ENCODE results near the gene MAML1. TPM values are rescaled to one million over a fixed set of nuclear protein-coding genes. Genes with fewer than 3 reads are reported as not detected.
"Not testable (repeated sequence)": the region's sequence is repeated elsewhere in the genome, so short reads cannot be mapped to it uniquely, and the experiment has no call there.

Gene MAML1, protein sequence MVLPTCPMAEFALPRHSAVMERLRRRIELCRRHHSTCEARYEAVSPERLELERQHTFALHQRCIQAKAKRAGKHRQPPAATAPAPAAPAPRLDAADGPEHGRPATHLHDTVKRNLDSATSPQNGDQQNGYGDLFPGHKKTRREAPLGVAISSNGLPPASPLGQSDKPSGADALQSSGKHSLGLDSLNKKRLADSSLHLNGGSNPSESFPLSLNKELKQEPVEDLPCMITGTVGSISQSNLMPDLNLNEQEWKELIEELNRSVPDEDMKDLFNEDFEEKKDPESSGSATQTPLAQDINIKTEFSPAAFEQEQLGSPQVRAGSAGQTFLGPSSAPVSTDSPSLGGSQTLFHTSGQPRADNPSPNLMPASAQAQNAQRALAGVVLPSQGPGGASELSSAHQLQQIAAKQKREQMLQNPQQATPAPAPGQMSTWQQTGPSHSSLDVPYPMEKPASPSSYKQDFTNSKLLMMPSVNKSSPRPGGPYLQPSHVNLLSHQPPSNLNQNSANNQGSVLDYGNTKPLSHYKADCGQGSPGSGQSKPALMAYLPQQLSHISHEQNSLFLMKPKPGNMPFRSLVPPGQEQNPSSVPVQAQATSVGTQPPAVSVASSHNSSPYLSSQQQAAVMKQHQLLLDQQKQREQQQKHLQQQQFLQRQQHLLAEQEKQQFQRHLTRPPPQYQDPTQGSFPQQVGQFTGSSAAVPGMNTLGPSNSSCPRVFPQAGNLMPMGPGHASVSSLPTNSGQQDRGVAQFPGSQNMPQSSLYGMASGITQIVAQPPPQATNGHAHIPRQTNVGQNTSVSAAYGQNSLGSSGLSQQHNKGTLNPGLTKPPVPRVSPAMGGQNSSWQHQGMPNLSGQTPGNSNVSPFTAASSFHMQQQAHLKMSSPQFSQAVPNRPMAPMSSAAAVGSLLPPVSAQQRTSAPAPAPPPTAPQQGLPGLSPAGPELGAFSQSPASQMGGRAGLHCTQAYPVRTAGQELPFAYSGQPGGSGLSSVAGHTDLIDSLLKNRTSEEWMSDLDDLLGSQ
- 10 to 100 TPM; 28.6 to 29.5 TPM for total RNA-seq

DNA sequence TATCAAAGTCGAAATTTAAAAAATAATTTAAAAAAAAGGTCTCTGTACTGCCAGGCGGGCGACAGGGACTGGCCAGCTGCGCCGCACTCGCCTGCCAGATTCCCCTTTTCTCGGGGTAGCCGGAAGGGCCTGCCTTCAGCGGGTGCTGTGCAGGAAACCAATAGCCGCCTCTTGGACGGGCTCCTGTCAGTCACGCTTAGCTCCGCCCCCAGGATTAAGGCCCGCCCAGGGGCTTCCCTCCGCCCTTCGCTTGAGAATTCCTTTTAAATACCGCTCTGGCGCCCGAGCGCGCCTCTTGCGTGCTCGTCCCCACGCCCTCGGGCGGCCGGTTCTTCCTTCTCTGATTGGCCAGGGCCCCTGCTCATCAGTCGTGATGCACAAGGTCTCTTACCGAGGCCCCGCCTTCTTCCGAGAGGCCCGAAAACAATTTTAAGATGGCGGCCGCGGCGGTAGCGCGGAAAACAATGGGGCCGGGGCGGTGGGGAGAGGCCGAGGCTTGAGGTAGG is at the start of gene MAML1:
TSS of gene MAML1 (plus strand) at position 411 of the 506 bp plus-strand sequence. CDS start 291 bp downstream, outside the sequence.
- CTCF ChIA-PET = interaction anchor here (0.6 to 2.1 kb wide), 4 partner anchors 54 to 458 kb away, joined by 3 to 10 read pairs (median 4); no protein-coding TSS in a partner anchor
- POLR2A ChIA-PET = interaction anchor here (0.5 to 1.9 kb wide), 7 partner anchors 23 to 118 kb away, joined by 3 to 12 read pairs (median 5); partner anchors contain the start of gene HNRNPH1

DNA sequence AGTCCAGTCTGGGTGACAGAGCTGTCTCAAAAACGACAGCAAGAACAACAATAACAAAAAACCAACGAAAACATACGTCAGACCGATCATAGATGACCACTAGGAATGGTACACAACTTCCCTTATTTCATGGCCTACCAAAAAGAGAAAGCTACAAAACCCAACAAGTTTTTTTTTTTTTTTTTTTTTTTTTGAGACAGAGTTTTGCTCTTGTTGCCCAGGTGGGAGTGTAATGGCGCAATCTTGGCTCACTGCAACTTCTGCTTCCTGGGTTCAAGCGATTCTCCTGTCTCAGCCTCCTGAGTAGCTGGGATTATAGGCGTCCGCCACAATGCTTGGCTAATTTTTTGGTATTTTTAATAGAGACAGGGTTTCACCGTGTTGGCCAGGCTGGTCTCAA is 43.4 kb upstream of the MAML1 start:
- CTCF ChIA-PET, POLR2A ChIA-PET: not testable (repeated sequence)

DNA sequence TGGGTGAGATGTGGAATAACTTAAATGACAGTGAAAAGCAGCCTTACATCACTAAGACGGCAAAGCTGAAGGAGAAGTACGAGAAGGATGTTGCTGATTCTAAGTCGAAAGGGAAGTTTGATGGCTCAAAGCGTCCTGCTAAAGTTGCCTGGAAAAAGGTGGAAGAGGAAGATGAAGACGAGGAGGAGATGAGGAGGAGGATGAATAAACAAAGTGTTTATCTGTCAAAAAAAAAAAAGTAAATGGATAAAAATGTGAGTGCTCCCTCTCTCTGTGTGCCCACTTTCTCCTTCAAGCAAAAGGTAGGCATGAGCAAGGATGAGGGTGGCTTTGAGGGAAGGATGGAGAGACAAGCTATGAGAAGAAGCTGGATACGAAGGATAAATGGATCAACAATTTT is 38.1 kb upstream of the MAML1 start:
- ChIA-PET CTCF (no interaction called here), POLR2A (no interaction called here)

DNA sequence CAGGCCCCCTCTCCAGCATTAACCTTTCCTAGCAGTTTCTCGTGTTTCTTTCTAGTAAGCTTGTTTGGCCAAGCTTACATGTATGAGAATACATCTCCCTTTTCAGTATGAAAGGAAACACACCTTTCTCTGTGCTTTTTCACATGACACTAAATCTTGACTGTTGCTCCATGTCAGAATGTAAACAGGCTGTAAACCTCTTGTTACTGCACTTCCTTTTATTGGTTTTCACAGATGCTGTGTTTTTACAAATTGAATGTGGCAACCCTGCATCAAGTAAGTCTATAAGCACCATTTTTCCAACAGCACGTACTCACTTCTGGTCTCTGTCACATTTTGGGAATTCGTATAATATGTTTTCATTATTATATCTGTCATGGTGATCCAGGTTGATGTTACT is 36.0 kb upstream of the MAML1 start:
- ChIA-PET POLR2A (interaction anchor here (1.6 kb wide), 1 partner anchor 18 kb away, joined by 13 read pairs; no protein-coding TSS in a partner anchor), CTCF (interaction anchor here (0.6 to 1.4 kb wide), 3 partner anchors 17 to 35 kb away, joined by 3 to 7 read pairs (median 5); no protein-coding TSS in a partner anchor)

DNA sequence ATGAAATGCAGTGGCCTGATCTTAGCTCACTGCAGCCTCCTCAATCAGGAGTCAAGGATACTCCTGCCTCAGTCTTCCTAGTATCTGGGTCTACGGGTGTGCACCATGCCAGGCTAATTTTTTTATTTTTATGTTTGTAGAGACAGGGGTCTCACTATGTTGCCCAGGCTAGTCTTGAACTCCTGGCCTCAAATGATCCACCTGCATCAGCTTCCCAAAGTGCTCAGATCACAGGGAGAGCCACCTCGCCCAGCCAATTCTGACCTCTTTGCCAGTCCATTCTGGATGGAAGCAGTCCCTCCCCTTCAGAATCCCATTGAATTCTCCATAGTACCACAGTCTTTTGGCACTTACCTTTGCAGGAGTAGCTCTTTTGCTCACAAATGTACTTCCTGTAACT is 35.5 kb upstream of the MAML1 start:
- ChIA-PET POLR2A (interaction anchor here (1.3 to 1.6 kb wide), 2 partner anchors 18 to 74 kb away, joined by 6 to 13 read pairs; partner anchors contain the start of gene HNRNPH1), CTCF (interaction anchor here (1.1 to 1.4 kb wide), 2 partner anchors 18 to 30 kb away, joined by 3 to 5 read pairs; no protein-coding TSS in a partner anchor)

DNA sequence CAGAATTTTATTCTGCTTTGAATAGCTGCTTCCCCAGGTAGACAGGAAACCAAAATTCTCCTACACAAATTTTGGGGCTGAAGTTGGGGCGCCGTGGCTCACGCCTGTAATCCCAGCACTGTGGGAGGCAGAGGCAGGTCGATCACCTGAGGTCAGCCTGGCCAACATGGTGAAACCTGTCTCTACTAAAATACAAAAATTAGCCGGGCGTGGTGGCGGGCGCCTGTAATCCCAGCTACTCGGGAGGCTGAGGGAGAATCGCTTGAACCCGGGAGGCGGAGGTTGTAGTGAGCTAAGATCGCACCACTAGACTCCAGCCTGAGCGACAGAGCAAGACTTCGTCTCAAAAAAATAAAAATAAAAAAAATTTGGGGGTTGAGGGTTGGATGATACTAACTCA is 35.1 kb upstream of the MAML1 start:
- ChIA-PET CTCF (interaction anchor here (1.1 to 1.4 kb wide), 2 partner anchors 18 to 29 kb away, joined by 3 to 5 read pairs; no protein-coding TSS in a partner anchor), POLR2A (interaction anchor here (1.3 to 1.6 kb wide), 2 partner anchors 19 to 74 kb away, joined by 6 to 13 read pairs; partner anchors contain the start of gene HNRNPH1)

DNA sequence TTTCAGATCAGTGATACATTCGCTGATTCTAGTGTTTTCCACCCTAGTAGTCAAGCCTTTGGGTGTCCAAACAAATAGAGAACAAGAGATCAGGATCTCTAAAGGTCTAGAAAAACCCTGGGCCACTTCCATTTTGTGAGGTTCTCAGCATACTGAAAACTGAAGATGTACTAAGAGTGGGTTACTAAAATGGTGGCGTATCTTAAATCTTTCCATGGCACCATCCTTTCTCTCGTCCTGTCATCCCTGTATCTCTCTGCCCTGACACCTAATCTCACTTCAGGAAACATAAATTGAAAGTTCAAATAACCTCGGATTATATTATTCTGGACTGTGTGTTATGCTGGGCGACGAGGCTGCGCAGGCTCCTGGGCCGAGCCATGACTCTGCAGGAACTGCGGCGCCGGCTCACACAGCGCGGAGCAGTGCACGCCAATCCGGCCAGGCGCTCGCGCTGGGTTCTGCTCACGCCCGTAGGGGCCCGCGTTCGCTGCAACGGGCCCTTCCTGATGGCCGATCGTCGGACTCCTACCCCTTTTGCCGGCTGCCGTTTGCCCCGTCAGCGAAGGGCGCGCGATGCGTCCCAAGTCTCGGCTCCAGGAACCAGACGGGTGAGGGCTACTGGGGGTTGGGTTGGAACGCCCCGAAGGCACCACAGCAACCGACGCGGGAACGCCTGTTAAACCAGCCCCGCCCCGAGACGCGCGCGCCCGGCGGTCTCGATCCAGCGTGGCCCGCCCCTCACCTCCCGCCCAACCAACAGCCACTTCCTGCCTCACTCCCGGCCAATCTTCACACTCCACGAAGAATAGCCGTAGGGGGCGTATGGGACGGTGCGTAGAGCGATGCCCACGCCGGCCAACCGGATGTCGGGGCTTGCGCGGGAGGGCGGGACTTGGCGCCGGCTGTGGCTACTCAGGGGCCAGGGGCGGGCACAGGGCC is 34.4 kb upstream of the MAML1 start:
- CTCF ChIA-PET = interaction anchor here (1.5 kb wide), 1 partner anchor 36 kb away, joined by 3 read pairs; no protein-coding TSS in a partner anchor

DNA sequence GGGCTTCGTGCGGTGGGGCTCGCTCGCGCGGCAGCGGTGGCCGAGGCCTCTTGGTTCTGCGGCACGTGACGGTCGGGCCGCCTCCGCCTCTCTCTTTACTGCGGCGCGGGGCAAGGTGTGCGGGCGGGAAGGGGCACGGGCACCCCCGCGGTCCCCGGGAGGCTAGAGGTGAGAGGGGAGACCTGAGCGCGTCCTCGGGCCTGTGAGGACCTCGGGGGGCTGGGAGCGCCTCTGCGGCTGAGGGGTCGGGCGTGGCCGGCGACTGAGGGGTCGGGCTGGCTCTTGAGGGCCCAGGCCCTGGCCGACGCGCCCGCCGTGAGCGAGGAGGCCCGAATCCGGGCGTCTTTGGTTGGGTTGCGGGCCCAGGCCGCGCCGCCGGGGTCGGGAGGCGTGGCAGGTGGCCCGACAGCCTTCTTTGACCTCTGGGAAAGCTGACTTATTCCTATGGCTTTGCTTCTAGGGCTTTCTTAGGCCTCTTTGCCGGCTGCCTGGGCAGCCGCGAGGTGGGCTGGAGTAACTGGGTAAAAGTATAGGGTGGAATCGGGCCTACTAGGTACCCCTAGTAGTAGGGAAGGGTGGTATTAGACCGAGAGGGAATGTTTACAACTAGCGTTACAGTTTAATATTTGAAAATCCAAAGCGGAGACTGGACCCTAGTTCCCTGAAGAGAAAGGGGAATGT is 33.5 kb upstream of the MAML1 start, which contains the start of gene CANX:
TSS of gene CANX (plus strand) at position 33 of the 681 bp plus-strand sequence. CDS start 6,715 bp downstream, outside the sequence.
- ChIA-PET POLR2A (interaction anchor here (0.6 to 2.5 kb wide), 5 partner anchors 17 to 75 kb away, joined by 3 to 21 read pairs (median 8); partner anchors contain the start of genes HNRNPH1 and MAML1), CTCF (interaction anchor here (1.5 kb wide), 1 partner anchor 35 kb away, joined by 3 read pairs; no protein-coding TSS in a partner anchor)

More for the DNA sequence above, 34.4 kb upstream of the MAML1 start:
- POLR2A ChIA-PET = interaction anchor here (0.6 to 2.5 kb wide), 4 partner anchors 19 to 75 kb away, joined by 3 to 21 read pairs (median 10); partner anchors contain the start of gene HNRNPH1

DNA sequence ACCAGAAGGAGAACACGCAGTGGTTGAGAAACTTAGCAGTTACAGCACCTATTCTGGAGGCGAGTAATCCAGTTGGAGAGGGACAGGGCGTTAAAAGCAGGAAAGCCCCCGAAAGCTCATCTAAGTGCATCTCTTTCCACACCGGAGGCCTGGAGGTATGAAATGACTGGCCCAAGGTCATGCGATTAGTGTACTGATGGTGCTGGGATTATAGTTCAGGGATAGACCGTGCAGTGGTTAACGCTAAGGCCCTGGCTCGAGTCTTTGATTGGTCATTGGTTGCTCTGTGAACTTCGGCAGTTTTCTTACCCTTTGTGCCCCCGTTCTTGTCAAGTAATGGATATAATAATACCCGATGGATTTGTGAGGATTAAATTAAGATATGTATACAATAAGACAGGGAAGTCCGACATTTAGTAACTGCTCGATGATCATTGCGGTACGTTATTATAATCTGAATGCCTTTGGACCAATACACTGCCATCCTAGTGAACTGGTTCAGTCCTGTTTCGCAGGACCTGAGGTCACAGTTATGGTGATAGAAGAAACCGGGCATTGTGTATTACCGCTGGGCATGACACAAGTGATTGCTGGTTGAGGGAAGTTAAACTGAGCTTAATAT is 32.9 kb upstream of the MAML1 start:
- ChIA-PET POLR2A (interaction anchor here (0.5 to 2.5 kb wide), 5 partner anchors 13 to 76 kb away, joined by 3 to 21 read pairs (median 8); partner anchors contain the start of genes HNRNPH1 and MAML1), CTCF (interaction anchor here (1.0 to 1.5 kb wide), 2 partner anchors 19 to 34 kb away, joined by 3 read pairs; partner anchors contain the start of gene CBY3)

DNA sequence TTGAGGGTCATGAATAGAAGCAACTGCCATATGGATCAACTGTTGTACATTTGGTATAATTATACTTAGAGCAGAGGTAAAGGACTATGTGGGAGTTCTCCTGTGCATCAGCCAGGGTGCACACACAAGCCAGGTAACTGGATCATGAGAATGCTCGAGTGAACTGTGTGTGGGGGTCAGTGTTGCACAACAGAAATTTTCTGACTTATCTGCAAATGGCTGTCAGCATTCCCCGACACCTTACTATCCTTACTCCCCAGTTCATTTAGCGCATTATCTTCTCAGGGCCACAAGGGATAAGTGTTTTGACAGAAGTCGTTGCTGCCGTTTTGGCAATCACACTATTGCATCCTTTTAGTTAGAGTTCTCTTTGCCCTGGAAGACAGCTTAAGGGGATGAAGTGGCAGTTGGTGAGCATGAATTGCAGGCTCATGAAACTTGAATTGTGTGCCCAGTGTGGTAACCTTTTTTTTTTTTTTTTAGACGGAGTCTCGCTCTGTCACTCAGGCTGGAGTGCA is 32.2 kb upstream of the MAML1 start:
- CTCF ChIA-PET = interaction anchor here (1.0 kb wide), 1 partner anchor 20 kb away, joined by 3 read pairs; the partner anchor contains the start of gene CBY3
- POLR2A ChIA-PET = interaction anchor here (0.5 to 2.5 kb wide), 6 partner anchors 12 to 79 kb away, joined by 3 to 21 read pairs (median 8); partner anchors contain the start of genes HNRNPH1 and MAML1

DNA sequence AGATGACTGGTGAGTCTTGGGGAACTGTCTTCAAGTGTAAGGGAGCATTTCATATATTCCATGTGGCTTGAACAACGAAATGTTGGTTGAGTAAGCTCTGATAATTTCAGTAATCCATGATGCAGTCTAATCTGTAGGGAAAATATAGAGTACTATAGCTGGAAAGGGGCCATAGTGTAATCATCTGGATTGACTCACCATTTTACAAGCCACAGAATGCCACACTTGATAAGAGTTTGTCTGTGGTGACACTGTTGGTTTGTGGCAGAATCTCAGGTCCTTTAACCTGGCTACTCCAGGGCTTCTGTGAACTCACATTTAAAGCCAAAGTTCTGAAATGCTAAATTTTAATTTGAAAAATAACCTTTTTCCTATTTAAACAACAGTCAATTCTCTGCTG is 16.3 kb upstream of the MAML1 start:
- ChIA-PET CTCF (interaction anchor here (1.0 kb wide), 1 partner anchor 25 kb away, joined by 3 read pairs; no protein-coding TSS in a partner anchor), POLR2A (interaction anchor here (0.6 to 1.1 kb wide), 3 partner anchors 11 to 92 kb away, joined by 3 to 6 read pairs (median 4); partner anchors contain the start of gene HNRNPH1)

DNA sequence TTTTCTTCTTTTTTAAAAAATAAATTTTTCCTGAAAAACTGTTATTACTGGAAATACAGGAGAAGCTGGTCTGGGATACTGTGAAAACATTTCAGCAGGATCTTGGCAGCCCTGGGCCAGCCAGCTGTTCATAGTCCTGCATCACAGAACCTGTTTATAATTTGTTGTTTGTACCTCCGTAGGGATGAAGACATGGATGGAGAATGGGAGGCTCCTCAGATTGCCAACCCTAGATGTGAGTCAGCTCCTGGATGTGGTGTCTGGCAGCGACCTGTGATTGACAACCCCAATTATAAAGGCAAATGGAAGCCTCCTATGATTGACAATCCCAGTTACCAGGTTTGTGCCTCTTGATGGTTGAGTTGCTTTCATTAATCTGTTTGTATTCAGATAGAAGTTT is 12.4 kb upstream of the MAML1 start:
- CTCF ChIA-PET = no interaction called here

DNA sequence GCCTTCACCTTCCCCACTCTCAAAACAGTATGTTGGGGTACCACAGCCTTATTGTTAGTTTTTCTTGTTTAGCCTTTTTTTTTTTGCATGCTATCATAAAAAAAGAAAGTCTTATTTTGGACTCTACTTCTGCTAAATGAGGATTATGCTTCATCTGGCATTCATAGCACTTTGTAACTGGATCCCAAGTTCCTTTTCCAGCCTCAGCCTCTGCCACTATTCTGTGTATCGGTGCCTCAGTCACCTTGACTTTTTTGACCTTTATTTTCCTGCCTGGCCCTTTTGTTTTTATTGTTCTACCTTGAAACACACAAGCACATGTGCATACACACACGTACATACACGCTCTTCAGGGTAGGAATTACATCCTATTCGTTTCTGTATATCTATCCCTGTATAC is 8.5 kb upstream of the MAML1 start:
- POLR2A ChIA-PET = no interaction called here
- CTCF ChIA-PET = no interaction called here

More for the DNA sequence above, 12.4 kb upstream of the MAML1 start:
- POLR2A ChIA-PET = no interaction called here

DNA sequence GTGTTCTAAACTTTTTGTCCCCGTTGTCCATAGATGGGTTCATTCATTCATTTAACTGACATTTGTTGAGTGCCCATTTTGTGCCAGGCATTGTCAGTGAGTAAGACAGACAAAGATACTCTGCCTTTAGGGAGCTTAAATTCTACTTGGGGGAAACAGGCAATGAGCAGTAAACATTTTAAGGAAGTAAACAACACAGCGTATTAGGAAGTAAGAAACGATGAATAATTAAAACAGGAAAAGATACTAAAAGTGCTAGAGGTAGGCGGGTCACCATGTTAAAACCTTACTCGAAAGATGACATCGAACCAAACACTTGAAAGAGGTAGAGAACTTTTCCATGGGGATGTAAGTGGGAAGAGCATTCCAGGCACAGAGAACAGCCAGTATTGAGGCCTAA is 5.5 kb upstream of the MAML1 start:
- ChIA-PET CTCF (interaction anchor here (0.9 to 1.2 kb wide), 2 partner anchors 30 to 71 kb away, joined by 3 read pairs; no protein-coding TSS in a partner anchor), POLR2A (no interaction called here)

DNA sequence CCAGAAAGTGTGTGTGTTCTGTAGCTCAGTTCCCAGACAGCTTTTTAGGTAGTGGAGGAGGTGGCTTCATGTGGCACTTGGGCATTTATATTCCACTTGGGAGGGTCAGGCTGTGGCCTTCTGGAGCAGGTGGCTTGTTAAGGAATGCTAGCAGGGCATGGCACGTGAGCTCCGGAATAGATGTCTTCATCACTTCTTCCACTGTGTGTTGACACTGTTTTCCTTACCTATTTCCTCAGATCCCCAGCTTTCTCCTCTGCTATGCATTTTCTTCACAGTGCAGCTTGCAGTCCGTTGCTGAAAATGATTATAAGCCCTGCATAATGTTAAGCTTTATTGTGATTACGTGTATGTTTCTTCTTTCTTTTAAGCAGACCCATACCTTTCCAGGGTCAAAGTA is 3.3 kb upstream of the MAML1 start:
- CTCF ChIA-PET = no interaction called here
- POLR2A ChIA-PET = interaction anchor here (0.5 kb wide), 1 partner anchor 17 kb away, joined by 3 read pairs; no protein-coding TSS in a partner anchor

DNA sequence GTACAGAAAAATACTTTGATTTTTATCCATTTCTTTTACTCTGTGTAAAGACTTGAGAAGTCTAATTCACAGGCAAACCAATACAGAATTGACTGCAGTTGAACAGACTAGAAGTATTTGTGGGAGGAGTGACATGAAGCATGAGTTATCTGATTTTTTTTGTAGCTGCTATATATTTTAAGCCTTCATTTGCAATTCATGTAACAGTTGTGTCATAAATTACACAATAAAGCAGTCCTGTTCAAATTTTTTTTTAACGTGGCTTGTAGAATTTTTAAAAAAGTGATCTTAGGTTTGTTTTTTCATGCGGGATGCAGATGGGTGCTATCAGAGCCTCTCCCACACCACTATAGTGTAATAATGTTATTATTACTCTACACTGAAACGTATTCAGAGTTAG is 2.9 kb upstream of the MAML1 start:
- ChIA-PET POLR2A (interaction anchor here (0.5 kb wide), 1 partner anchor 18 kb away, joined by 3 read pairs; no protein-coding TSS in a partner anchor), CTCF (no interaction called here)
